Raji (cell line): ENCODE data around the gene XKR8.

Source experiments
- POLR2A ChIP-seq: IDR thresholded peaks from 2 replicates; pipeline ENCODE4 v1.6.1; 2011; ENCODE audit warnings: low read depth, low read length, control low read depth; ENCODE audit not compliant: insufficient read depth

Gene XKR8

GRCh38 chr1:27941671-27942540 lies 17.9 kb upstream of the XKR8 start:
- no peak for TF ChIP-seq POLR2A

GRCh38 chr1:27945020-27945419 lies 14.8 kb upstream of the XKR8 start:
- TF ChIP-seq POLR2A: no peak

- TF ChIP-seq POLR2A: no peak
These were observed 10.7 kb upstream of the XKR8 start for GRCh38 chr1:27949027-27949426.

- TF ChIP-seq POLR2A: no peak
These were observed 8.4 kb upstream of the XKR8 start for GRCh38 chr1:27951396-27951795.

GRCh38 chr1:27952147-27952546 lies 7.6 kb upstream of the XKR8 start:
- no peak for TF ChIP-seq POLR2A

GRCh38 chr1:27954186-27954585 lies 5.6 kb upstream of the XKR8 start:
- no peak for TF ChIP-seq POLR2A

- TF ChIP-seq POLR2A: no peak
These were observed 4.7 kb upstream of the XKR8 start for GRCh38 chr1:27955076-27955475.

GRCh38 chr1:27956761-27957160 lies 3.0 kb upstream of the XKR8 start:
- TF ChIP-seq POLR2A: no peak

GRCh38 chr1:27957655-27958054 lies 2.1 kb upstream of the XKR8 start:
- no peak for TF ChIP-seq POLR2A

- TF ChIP-seq POLR2A: no peak
These were observed 1.3 kb upstream of the XKR8 start for GRCh38 chr1:27958513-27958912.

GRCh38 chr1:27960762-27961645 lies 1.2 kb downstream of the XKR8 start:
- no peak for TF ChIP-seq POLR2A

GRCh38 chr1:27961646-27962221 lies 2.0 kb downstream of the XKR8 start:
- no peak for TF ChIP-seq POLR2A

- no peak for TF ChIP-seq POLR2A
These were observed 3.6 kb downstream of the XKR8 start for GRCh38 chr1:27963393-27963792.

- TF ChIP-seq POLR2A: no peak
These were observed 6.8 kb downstream of the XKR8 start for GRCh38 chr1:27966402-27967105.
